DMS153 treated with DMSO at 0.1 percent for 48 hours (cell line): ENCODE data around the gene OR52N5.

Experiments
- DNase-seq: peaks from one replicate; lab custom pipeline; 2025; ENCODE audit not compliant: unreplicated experiment; lab: John Stamatoyannopoulos, UW

Gene OR52N5

GRCh38 chr11:5783255-5783654 is at the start of gene OR52N5:
Gene OR52N5 (minus strand): TSS chr11:5783355. CDS start chr11:5778634, 4,721 bp downstream.
- DNase-seq, result no peak

DNA sequence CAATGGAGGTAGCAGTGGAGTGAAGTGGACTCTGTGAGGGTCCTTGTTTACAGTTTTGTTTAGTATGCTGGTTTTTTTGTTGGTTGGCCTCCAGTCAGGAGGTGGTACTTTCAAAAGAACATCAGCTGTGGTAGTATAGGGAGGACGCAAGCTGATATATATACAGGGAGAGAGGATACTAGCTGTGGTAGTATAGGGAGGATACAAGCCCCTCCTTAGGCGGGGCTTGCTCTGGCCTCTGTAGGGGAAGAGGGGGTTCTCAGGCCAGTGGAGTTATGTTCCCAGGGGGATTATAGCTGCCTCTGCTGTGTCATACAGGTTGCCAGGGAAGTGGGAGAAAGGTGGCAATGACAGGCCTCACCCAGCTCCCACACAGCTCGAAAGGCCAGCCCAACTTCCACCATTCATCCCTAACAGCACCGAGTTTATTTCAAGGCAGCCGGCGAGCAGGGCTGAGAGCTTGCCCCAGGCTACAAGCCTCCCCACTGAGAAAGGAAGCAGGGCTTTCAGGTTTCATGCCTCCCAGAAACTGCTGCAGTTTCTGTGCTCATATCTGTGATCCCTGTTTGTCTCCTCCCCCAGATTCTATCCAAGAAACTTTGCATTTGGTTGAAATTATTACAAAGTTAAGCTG is 48.2 kb upstream of the OR52N5 start:
- no peak for DNase-seq

- no peak for DNase-seq
These were observed 35.2 kb upstream of the OR52N5 start for GRCh38 chr11:5818245-5818886.

DNA sequence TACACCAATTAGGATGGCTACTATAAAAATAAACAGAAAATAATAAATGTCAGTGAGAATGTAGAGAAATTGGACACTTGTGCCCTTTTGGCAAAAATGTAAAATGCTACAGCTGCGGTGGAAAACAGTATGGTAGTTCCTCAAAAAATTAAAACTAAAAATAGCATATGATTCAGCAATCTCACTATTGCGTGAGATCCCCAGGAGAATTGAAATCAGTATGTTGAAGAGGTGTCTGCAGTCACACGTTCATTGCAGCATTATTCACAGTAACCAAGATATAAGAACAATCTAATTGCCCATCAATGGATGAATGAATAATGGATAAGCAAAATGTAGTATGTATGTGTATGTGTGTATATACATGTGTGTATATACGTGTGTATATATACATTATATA is 32.4 kb upstream of the OR52N5 start:
- DNase-seq, result no peak

DNA sequence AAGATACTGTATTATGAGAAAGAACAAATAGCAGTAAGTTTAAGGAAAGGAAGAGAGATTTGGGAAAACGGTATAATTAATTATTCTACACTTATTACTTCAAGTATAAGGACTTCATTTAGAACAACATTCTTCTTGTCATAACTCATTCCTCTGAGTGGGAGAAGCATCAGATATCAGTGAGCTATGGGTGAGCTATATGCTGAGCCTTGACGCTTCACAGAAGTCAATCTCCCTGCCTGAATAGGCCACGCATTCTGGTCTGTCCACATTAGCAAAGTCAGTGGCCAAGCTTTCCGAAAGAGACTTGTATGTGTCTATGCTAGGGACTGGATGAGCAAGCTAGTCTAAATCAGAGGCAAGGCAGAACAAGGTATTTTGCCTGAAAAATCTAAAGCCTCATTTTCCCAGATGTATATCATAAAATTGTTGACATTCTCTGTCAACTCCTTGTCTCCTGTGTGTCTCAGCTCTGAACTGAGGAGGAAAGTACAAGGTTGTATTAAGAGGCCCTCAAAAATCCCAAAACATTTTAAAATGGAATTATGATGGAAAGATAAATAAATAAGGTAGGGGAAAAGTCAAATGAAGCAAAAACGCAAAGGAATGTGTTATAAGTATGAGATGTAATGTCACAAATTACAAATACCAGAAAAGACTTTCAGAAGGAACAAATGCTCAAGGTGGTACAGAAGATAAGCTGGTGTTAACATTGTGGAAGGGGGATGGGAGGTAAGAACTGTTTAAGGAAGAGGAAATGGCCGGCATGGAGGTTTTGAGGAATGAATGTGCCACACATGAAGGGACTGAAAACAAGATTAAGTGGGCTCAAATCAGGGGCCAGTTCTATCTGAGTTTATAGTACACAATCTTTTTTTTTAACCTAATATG is 27.0 kb upstream of the OR52N5 start:
- no peak for DNase-seq

- no peak for DNase-seq
These were observed 26.0 kb upstream of the OR52N5 start for GRCh38 chr11:5809122-5809519.

DNA sequence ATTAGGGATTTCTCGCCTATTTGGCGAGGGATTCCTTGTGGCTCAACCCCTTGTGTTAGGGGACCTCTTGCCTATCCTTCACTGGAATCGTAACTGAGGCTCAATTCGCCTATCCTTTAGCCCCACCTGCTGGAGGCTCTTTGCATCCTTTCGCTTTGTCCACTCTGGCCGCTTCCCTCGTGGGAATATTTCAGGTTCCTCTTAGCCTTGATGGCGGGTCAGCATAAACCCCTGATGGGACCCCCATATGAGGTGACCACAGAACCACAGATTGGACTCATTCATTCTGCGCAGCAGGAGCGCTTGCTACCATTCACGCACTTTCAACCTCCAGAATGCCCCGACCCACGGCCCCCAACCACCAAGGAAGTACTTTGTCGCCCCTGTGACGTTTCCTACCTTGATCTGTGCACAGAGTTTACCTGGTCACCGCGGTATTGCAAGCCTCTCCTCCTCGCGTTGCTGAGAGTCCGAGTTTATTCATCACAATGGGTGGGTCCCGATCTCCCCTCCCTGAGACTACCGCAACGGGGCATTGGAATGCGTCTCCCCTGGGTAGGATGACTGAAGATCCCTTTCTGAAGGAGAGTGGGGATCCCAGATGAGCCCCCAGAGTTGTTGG is 25.5 kb upstream of the OR52N5 start, which contains the start of gene OR52N2:
Gene OR52N2 (plus strand): TSS at position 425 of the 622 bp plus-strand sequence. CDS start 11,412 bp downstream, outside the sequence.
- DNase-seq, result peak; percentile 31

DNA sequence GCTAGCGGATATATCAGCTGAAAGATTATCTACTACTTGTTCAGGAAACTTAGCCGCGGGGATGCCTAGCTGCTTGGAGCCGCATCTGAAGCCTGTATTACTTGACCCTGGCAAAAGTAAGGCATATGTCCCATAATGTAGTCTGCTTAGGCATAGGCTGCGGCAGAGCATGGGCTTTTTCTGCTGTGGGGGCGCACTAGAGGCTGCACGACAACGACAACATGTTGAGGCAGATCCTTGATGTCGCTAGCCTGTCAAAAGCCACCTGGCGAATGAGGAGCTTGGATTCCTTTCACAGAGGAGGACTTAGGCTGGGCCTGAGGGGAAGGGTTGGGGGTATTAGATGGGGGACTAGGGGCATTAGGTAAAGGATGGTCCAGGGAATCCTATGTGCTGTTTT is 24.4 kb upstream of the OR52N5 start:
- DNase-seq, result no peak

DNA sequence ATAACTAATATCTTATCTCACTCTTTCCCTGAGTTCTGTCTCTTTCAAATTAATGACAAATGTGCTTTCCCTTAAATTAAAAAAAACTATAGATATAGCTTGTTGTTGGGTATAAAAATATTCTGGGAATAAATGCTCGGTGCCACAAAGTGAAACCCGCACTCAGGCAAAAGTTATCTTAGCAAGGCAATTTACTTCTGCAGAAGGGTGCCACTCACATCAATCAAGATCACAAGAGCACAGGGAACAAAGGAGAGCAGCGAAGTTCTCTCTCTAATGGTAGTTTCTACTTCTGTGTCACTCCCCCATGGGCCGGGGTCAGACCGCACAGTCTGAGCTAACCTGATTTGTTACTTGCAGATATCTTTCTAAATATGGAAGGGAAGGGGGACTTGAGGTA is 20.8 kb upstream of the OR52N5 start:
- DNase-seq, result no peak

- no peak for DNase-seq
These were observed 13.4 kb upstream of the OR52N5 start for GRCh38 chr11:5796541-5796940.

- DNase-seq, result no peak
These were observed 8.0 kb upstream of the OR52N5 start, which contains the start of gene OR52N1 for GRCh38 chr11:5791165-5791564. Gene OR52N1 (minus strand): TSS chr11:5791265. CDS start chr11:5788816, 2,449 bp downstream.

- DNase-seq, result no peak
These were observed 16.1 kb downstream of the OR52N5 start for GRCh38 chr11:5767056-5767455.

DNA sequence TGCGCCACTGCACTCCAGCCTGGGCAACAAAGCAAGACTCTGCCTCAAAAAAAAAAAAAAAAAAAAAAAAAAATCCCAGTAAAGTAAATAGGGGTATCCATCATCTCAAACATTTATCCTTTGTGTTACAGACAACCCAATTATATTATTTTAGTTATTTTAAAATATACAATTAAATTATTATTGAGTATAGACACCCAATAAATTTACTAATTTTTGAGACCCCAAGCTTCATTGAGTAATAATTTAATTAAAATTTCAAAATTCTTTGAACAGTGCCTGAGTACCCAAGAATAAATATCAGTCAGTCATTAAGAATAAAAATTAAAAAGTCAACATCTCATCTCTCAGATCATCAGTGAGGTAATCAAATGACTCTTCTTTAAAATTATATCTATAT is 29.2 kb downstream of the OR52N5 start, which contains the start of gene OR52N4:
Gene OR52N4 (plus strand): TSS at position 301 of the 400 bp plus-strand sequence. CDS start 498 bp downstream, outside the sequence.
- DNase-seq, result no peak

GRCh38 chr11:5749836-5750235 is 33.3 kb downstream of the OR52N5 start:
- DNase-seq, result no peak

DNA sequence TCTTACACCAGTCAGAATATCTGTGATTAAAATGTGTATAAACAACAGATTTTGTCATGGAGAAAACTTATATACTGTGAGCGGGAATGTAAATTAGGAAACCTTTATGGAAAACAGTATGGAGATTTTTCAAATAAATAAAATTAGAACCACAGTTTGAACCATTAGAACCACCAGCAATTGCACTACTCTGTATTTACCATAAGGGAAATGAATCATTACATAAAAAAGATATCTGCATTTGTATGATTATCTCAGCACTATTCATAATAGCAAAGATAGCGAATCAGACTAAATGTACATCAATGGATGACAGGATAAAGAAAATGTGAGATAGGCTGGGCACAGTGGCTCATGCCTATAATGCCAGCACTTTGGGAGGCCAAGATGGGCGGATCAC is 36.5 kb downstream of the OR52N5 start:
- no peak for DNase-seq

GRCh38 chr11:5738431-5738830 is 44.7 kb downstream of the OR52N5 start:
- no peak for DNase-seq

GRCh38 chr11:5737670-5738392 is 45.3 kb downstream of the OR52N5 start:
- DNase-seq, result no peak

DNA sequence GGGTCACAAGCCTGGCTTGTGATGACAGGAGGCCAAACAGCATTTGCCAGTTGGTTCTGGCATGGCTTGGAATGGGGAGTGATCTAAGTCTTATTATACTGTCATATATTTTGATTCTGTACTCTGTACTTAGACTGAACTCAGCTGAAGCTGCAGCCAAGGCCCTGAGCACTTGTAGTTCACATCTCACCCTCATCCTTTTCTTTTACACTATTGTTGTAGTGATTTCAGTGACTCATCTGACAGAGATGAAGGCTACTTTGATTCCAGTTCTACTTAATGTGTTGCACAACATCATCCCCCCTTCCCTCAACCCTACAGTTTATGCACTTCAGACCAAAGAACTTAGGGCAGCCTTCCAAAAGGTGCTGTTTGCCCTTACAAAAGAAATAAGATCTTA is 46.1 kb downstream of the OR52N5 start:
- DNase-seq, result no peak

- DNase-seq, result no peak
These were observed 46.8 kb downstream of the OR52N5 start, which contains the start of gene OR56B1 for GRCh38 chr11:5736396-5736795. Gene OR56B1 (plus strand): TSS chr11:5736448. CDS start chr11:5736517, 69 bp downstream.

- DNase-seq, result no peak
These were observed 55.5 kb downstream of the OR52N5 start for GRCh38 chr11:5727691-5728090.
